ENCODE results near the gene ERVK3-1. TPM values are rescaled to one million over a fixed set of nuclear protein-coding genes. Genes with fewer than 3 reads are reported as not detected.

ERVK3-1 gene
- total RNA-seq, 1 experiment from 2014 or later: 84.0 TPM

DNA sequence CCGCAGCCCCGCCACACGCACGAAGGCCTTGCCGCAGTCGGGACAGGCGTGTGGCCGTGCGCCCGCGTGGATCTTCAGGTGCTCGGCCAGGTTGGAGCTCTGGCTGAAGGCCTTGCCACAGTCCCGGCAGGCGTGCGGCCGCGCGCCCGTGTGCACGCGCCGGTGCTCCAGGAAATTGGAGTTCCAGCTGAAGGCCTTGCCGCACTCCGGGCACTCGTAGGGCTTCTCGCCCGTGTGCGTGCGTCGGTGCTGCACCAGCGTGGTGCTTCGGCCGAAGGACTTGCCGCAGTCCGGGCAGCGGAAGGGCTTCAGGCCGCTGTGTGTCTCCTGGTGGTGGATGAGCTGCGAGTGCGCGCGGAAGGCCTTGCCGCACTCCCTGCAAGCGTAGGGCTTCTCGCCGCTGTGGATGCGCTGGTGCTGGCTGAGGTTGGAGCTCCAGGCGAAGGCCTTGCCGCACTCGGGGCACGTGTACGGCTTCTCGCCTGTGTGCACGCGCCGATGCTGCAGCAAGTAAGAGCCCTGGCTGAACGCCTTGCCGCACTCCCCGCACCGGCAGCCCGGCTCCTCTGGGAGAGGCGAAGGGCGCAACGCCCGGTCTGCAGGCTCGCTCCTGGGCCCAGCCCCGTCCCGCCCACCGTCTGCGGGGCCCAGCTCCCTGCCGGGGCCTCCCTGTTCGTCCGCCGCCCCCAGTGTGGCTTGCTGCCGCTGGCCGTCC is 51.7 kb downstream of the ERVK3-1 start:
- Histone ChIP-seq H3K9me3 (ENCODE audit: control insufficient read depth, insufficient read depth, low read depth, low read length) (no peaks in the 10 kb centered on the region), H3K4me3 (ENCODE audit: low read depth in 2 of 2, low read length in 2 of 2) (no peak overlapping the region), H3K27ac (ENCODE audit: low read length) (no peak overlapping the region), H3K27me3 (ENCODE audit: control insufficient read depth, insufficient read depth, low read length) (no peaks in the 10 kb centered on the region), H3K36me3 (ENCODE audit: control insufficient read depth, insufficient read depth, low read length) (no peaks in the 10 kb centered on the region), H3K4me1 (ENCODE audit: control insufficient read depth, insufficient read depth, low read length) (peaks cover 6% of the 10 kb centered on the region; the same call in 1 of the 2 replicates)
- no peak for ATAC-seq
- TF ChIP-seq TCF7L2 (IDR thresholded peaks at IDR 0.05; ENCODE audit: low read depth, low read length) (no peak), SIN3A (IDR thresholded peaks at IDR 0.05; ENCODE audit: borderline replicate concordance, insufficient read depth, low read depth, low read length) (no peak), POLR2AphosphoS5 (IDR thresholded peaks at IDR 0.05; ENCODE audit: low read depth, low read length) (no peak)
- TF ChIP-seq, protein P1, sequence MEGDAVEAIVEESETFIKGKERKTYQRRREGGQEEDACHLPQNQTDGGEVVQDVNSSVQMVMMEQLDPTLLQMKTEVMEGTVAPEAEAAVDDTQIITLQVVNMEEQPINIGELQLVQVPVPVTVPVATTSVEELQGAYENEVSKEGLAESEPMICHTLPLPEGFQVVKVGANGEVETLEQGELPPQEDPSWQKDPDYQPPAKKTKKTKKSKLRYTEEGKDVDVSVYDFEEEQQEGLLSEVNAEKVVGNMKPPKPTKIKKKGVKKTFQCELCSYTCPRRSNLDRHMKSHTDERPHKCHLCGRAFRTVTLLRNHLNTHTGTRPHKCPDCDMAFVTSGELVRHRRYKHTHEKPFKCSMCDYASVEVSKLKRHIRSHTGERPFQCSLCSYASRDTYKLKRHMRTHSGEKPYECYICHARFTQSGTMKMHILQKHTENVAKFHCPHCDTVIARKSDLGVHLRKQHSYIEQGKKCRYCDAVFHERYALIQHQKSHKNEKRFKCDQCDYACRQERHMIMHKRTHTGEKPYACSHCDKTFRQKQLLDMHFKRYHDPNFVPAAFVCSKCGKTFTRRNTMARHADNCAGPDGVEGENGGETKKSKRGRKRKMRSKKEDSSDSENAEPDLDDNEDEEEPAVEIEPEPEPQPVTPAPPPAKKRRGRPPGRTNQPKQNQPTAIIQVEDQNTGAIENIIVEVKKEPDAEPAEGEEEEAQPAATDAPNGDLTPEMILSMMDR (IDR thresholded peaks at IDR 0.05): no peak
- TF ChIP-seq, protein P2, sequence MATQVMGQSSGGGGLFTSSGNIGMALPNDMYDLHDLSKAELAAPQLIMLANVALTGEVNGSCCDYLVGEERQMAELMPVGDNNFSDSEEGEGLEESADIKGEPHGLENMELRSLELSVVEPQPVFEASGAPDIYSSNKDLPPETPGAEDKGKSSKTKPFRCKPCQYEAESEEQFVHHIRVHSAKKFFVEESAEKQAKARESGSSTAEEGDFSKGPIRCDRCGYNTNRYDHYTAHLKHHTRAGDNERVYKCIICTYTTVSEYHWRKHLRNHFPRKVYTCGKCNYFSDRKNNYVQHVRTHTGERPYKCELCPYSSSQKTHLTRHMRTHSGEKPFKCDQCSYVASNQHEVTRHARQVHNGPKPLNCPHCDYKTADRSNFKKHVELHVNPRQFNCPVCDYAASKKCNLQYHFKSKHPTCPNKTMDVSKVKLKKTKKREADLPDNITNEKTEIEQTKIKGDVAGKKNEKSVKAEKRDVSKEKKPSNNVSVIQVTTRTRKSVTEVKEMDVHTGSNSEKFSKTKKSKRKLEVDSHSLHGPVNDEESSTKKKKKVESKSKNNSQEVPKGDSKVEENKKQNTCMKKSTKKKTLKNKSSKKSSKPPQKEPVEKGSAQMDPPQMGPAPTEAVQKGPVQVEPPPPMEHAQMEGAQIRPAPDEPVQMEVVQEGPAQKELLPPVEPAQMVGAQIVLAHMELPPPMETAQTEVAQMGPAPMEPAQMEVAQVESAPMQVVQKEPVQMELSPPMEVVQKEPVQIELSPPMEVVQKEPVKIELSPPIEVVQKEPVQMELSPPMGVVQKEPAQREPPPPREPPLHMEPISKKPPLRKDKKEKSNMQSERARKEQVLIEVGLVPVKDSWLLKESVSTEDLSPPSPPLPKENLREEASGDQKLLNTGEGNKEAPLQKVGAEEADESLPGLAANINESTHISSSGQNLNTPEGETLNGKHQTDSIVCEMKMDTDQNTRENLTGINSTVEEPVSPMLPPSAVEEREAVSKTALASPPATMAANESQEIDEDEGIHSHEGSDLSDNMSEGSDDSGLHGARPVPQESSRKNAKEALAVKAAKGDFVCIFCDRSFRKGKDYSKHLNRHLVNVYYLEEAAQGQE (IDR thresholded peaks at IDR 0.05; ENCODE audit: insufficient read depth in 1 of 2, low read depth in 2 of 2, low read length in 1 of 2): no peak
- in situ Hi-C loops (cut with HindIII; ENCODE audit: low pct_unique_long_range_greater_than_20kb, low sequenced_read_pairs): no loop called here
- intact Hi-C loops (cut with micrococcal nuclease; ENCODE audit: unreplicated experiment): no loop called here
- no TSS peak for BruUV-seq (replicated peaks)
- no peak for DNase-seq (ENCODE audit: low read depth, low spot score)
- CTCF ChIA-PET: no interaction called here
- POLR2A ChIA-PET: no interaction called here

DNA sequence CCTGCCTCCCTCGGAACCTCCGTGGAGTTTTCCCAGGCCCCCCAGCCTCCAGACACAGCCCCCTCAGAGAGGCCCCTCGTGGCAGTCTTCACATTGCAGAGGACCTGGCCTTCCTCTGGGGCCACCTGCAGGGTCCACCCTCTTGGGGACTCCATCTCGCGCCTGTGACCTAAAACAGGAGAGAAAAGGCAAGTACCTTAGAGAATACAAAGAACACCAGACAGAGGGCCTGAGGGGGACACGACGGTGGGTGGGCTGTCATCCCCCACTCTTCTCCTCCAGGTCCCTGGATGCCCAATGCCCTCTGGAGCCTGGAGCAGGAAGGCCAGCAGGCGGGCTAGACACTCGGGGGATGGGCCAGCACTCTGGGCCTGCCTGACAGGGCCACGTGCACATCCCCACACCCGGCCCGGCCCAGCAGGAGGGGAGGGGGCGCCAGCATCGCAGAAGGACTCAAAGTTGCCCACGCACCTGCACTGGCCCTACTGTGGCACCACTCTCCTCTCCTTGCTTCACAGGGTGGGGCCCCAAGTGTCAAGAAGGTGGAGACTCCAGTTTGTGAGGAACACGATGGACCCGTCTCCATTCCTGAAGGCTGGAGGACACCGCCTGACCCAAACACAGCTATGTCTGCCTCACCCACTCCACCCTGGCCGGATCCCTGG is 52.4 kb downstream of the ERVK3-1 start:
- no peak overlapping the region for H3K27ac ChIP-seq (ENCODE audit: low read length)
- no peak overlapping the region for H3K4me3 ChIP-seq (ENCODE audit: low read depth in 2 of 2, low read length in 2 of 2)
- H3K4me1 ChIP-seq (ENCODE audit: control insufficient read depth, insufficient read depth, low read length): peaks cover 6% of the 10 kb centered on the region; the same call in 1 of the 2 replicates
- no peak for DNase-seq (ENCODE audit: low read depth, low spot score)
- no peak for ATAC-seq
- no peaks in the 10 kb centered on the region for H3K36me3 ChIP-seq (ENCODE audit: control insufficient read depth, insufficient read depth, low read length)
- ChIA-PET CTCF (no interaction called here), POLR2A (no interaction called here)
- BruUV-seq (replicated peaks): no TSS peak
- no peaks in the 10 kb centered on the region for H3K9me3 ChIP-seq (ENCODE audit: control insufficient read depth, insufficient read depth, low read depth, low read length)
- H3K27me3 ChIP-seq (ENCODE audit: control insufficient read depth, insufficient read depth, low read length): no peaks in the 10 kb centered on the region
- in situ Hi-C loops (cut with HindIII; ENCODE audit: low pct_unique_long_range_greater_than_20kb, low sequenced_read_pairs): no loop called here
- intact Hi-C loops (cut with micrococcal nuclease; ENCODE audit: unreplicated experiment): no loop called here
- TF ChIP-seq, protein P1 (IDR thresholded peaks at IDR 0.05): no peak
